ENCODE measurements around the gene TNNC1.

GRCh38 chr3:52444860-52445793 lies 8.7 kb downstream of the TNNC1 start, which contains the start of gene SEMA3G:
- TF ChIP-seq CTCF (IDR thresholded peaks at IDR 0.05; ENCODE audit: low read depth, low read length, missing input control): peak; percentile 68
- TF ChIP-seq FOXA1 (IDR thresholded peaks at IDR 0.05): no peak
- no peak for TF ChIP-seq EGR1 (IDR thresholded peaks at IDR 0.05; ENCODE audit: low read depth in 2 of 2)
- TF ChIP-seq MAX (IDR thresholded peaks at IDR 0.05): no peak

All from liver (tissue), 3 donors.